LNCAP (cell line): ENCODE measurements around the gene TMEM272.

ENCODE experiments used
- CTCF ChIP-seq: fragments of 450-650 bp; IDR thresholded peaks from 2 replicates; pipeline ENCODE4 v1.5.1; 2017; ENCODE audit warnings: mild to moderate bottlenecking

Gene TMEM272

GRCh38 chr13:51807041-51807440 is 37.9 kb downstream of the TMEM272 start:
- TF ChIP-seq CTCF, result no peak

GRCh38 chr13:51806566-51806965 is 38.4 kb downstream of the TMEM272 start:
- no peak for TF ChIP-seq CTCF

- TF ChIP-seq CTCF, result no peak
Observed at GRCh38 chr13:51805925-51806324, 39.1 kb downstream of the TMEM272 start.

- no peak for TF ChIP-seq CTCF
Observed at GRCh38 chr13:51805313-51805712, 39.7 kb downstream of the TMEM272 start.

GRCh38 chr13:51804295-51805172 is 40.4 kb downstream of the TMEM272 start:
- TF ChIP-seq CTCF, result no peak

GRCh38 chr13:51803422-51804294 is 41.3 kb downstream of the TMEM272 start, which contains the start of gene DHRS12:
Gene DHRS12 (minus strand): TSS chr13:51804163. CDS start chr13:51799659, 4,504 bp downstream.
- TF ChIP-seq CTCF, result no peak

GRCh38 chr13:51802631-51803418 is 42.2 kb downstream of the TMEM272 start:
- no peak for TF ChIP-seq CTCF
